Measurements from ENCODE around the gene VILL.

DNA sequence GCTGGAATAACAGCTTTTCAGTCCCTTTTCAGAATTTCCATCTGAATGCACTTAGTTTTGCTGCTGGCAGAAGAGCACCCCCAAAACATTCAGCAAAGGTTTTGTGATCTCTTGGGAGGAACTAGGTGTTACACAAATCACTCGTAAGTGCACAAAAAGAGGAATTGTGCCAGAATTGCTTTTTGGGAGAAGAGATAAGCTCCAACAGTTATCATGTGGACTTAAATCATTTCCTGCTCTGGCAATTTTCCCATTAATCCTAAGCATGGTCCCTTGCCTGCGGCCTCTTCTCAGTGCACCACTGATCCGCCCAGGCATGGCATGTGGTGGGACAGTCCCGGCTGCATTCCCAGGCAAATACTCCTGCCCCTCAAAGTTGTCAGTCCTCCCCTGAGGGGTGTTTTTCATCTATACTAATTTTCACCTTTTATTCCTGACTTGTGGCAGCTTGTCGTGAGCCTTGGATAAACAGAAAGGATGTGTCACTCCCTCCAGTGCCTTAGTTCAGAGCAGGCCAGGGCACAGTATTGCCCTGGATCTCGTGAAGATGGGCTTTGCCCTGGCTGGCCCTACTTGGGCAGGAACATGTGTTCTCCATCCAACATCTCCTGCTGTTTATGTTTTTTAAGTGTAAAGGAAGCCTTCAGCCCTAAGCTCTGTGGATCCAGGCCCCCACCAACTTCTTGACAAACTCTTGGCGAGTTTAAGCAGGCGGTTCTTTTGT, 44.6 kb upstream of the VILL start:
- TF ChIP-seq, protein P1, sequence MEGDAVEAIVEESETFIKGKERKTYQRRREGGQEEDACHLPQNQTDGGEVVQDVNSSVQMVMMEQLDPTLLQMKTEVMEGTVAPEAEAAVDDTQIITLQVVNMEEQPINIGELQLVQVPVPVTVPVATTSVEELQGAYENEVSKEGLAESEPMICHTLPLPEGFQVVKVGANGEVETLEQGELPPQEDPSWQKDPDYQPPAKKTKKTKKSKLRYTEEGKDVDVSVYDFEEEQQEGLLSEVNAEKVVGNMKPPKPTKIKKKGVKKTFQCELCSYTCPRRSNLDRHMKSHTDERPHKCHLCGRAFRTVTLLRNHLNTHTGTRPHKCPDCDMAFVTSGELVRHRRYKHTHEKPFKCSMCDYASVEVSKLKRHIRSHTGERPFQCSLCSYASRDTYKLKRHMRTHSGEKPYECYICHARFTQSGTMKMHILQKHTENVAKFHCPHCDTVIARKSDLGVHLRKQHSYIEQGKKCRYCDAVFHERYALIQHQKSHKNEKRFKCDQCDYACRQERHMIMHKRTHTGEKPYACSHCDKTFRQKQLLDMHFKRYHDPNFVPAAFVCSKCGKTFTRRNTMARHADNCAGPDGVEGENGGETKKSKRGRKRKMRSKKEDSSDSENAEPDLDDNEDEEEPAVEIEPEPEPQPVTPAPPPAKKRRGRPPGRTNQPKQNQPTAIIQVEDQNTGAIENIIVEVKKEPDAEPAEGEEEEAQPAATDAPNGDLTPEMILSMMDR (IDR thresholded peaks at IDR 0.05) = no peak
- no peak for TF ChIP-seq POLR2AphosphoS5 (IDR thresholded peaks at IDR 0.05)
- TF ChIP-seq POLR2A (IDR thresholded peaks at IDR 0.05) = no peak
